HL-60/S4 (cell line): ENCODE results near the gene FIGN.

ENCODE experiments used
- in situ Hi-C: fragments of 300-500 bp; cut with MboI; formaldehyde crosslinking; loops from 2 replicates; pipeline ENCODE4 v1.14.3; 2022; ENCODE audit warnings: low sequenced_read_pairs

The FIGN gene

DNA sequence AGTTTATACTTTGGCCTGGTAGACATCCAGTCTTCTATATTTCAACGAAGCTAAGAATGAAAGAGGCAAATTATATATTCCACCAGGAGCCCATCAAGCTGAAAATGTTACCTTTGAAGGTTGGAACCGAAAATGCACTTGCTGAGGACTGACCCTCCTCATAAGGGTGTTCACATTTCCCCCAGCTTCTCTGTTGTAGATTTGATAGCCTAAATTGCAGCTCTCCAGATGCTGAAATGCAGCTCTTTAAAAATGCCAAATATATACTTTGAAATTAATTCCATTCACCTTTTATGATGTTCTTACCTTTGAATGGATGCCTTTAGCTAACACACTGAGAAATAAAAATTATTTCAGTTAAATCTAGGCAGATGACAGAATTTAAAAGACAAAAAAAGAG is 1.8 kb upstream of the FIGN start:
- in situ Hi-C loops, result no loop called here

DNA sequence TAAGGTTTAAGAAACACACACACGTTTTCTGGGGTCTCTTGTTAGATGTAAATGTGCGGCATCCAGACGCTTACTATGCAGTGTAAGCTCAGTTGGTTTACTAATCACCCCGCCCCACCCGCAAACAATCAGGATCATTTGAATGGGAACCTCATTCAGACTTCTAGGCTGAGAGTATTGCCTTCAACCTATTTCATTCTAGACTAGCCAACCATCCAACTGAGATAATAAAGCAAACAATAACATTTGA is 1.3 kb upstream of the FIGN start:
- in situ Hi-C loops, result no loop called here

DNA sequence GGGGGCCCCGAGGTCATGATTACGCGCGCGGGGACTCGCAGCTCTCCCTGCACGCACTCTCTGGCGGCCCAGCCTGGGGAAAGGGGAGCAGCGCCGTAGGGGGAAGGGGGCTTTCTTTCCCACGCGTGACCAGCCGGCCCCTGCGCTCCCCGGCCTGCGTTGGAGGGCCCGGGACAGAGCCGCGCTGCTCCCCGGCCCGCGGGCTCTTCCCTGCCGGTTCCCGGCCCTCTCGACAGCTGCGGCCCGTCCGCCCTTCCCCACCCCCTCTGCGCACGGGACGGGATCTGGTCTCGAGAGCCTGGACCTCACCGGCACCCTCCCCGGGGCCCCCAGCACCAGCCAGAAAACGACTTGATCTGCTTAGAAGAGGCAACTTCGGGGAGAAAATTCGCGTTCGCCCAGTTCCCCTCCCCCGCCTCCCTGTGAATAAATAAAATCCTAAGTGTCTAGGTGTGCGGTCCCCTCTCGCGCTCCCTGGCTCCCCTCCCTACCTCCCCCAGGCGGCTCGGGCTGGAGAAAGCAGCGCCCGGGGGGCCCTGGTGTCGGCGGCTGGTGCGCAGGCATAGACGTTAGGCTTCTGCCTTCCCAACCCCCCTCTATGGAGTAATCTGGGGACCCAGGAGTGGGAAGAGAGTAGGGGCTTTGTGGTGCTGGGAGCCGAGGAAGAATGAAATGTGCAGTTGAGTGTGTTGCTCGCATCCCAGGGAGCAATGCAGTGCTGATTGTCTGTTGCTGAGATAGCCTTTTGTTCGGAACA is 803 bp upstream of the FIGN start:
- in situ Hi-C loops, result no loop called here

- in situ Hi-C loops, result no loop called here
Measured at GRCh38 chr2:163734881-163735684, 725 bp downstream of the FIGN start.

DNA sequence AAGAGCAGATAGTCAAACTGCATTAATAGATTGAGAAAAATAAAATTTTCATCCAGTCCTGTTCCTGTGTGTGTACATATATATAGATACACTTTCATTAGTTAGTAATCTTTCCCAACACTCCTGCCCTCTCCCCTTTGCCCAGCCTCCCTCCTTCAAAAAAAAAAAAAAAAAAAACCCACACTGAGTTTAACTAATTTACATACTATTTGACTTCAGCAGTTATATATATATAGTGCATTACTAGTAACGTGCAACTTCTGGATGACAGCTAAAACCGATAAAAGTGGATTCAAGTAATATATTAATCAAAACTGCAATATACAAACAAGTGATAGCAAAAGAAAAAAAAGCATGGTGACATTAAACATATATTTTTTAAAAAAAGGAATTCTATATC is 1.4 kb downstream of the FIGN start:
- in situ Hi-C loops, result no loop called here

- in situ Hi-C loops, result no loop called here
Measured at GRCh38 chr2:163733956-163734355, 1.9 kb downstream of the FIGN start.

- in situ Hi-C loops, result no loop called here
Measured at GRCh38 chr2:163733301-163733938, 2.4 kb downstream of the FIGN start.

- in situ Hi-C loops, result no loop called here
Measured at GRCh38 chr2:163732727-163733126, 3.1 kb downstream of the FIGN start.

- in situ Hi-C loops, result no loop called here
Measured at GRCh38 chr2:163731735-163732134, 4.1 kb downstream of the FIGN start.

- in situ Hi-C loops, result no loop called here
Measured at GRCh38 chr2:163730556-163730955, 5.3 kb downstream of the FIGN start.

GRCh38 chr2:163729636-163730273 is 6.1 kb downstream of the FIGN start:
- in situ Hi-C loops, result no loop called here

DNA sequence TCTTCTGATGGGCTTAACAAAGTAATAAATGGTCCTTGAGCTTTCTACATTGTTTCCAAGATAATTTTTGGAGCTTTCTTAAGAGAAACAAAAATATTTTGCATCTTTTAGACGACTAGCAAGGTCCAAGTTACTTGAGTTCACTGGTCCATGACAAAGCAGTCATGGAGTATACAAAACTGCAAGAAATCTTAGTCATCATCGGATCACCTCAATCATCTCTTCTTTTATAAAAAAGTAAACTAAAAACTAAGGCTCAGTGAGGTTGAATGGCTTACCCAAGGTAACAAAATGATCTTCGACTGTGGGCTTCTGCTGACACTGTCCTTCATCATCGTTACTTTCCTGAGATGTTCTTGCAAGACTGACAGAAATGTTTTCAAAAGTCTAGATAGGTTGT is 11.9 kb downstream of the FIGN start:
- in situ Hi-C loops, result no loop called here

GRCh38 chr2:163723348-163723747 is 12.5 kb downstream of the FIGN start:
- in situ Hi-C loops, result no loop called here

GRCh38 chr2:163719331-163719730 is 16.5 kb downstream of the FIGN start:
- in situ Hi-C loops, result no loop called here

GRCh38 chr2:163717993-163718680 is 17.7 kb downstream of the FIGN start:
- in situ Hi-C loops, result no loop called here

DNA sequence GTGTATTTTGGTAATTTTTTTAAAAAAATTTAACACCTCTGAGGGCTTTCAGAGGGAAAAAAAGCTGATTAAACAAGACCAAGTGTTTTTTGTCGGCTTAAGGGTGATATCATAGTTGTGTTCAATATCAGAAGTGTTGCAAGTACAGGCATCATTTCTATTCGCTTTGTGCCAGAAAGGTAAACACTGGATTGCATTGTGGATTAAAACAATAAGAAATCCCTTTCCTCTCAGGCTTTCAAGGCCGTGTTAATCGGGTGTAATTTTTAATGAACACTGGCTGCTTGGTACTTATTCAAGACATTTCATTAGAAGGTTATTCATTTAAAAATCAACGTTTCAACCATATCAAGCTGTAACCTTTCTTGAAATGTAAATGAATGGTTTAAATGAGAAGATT is 18.3 kb downstream of the FIGN start:
- in situ Hi-C loops, result no loop called here

DNA sequence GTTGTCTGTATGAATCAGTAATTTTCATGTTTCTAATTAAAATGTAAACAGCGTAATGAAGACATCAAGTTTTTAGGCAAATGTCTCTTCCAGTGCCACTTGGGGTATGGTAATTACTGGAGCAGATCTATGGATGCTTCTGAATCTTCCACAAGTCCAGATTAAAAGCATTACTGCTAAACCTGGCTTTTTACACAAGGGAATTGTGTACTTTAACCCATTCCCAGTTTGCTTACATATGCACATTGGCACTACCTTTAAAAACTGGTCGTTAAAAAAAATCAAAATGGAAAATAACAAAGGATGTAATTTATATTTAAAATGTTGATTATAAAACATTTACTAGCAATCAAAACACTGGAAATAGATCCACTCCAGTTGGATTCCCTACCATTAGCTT is 19.7 kb downstream of the FIGN start:
- in situ Hi-C loops, result no loop called here

DNA sequence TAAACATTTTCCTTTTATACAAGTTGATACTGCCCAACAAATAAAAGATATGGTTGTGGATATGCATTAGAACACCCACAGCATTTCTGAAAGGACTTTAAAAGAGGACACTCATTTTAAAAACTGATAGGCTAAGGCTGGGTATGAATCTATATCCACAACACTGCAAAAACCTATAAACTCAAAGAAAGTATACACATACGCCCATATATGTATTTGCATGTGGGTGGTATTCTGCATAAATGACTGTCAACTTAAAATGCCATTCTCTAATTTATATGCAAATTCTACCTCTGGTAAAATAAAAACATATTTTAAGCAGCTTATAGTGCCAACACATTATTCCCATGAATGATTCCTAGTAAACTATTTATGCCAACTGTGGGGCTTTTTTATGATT is 20.1 kb downstream of the FIGN start:
- in situ Hi-C loops, result no loop called here

- in situ Hi-C loops, result no loop called here
Measured at GRCh38 chr2:163715199-163715598, 20.6 kb downstream of the FIGN start.

- in situ Hi-C loops, result no loop called here
Measured at GRCh38 chr2:163713534-163714311, 22.1 kb downstream of the FIGN start.
